ENCODE results near the gene HAPLN1. TPM values are rescaled to one million over a fixed set of nuclear protein-coding genes. Genes with fewer than 3 reads are reported as not detected.
A peak's percentile ranks its signal among the peaks of the same experiment; 100 is the strongest.

HAPLN1 gene
- polyA plus RNA-seq, 1 of the 3 experiments (the other 2 are of a cell fraction): 0.30 TPM

DNA sequence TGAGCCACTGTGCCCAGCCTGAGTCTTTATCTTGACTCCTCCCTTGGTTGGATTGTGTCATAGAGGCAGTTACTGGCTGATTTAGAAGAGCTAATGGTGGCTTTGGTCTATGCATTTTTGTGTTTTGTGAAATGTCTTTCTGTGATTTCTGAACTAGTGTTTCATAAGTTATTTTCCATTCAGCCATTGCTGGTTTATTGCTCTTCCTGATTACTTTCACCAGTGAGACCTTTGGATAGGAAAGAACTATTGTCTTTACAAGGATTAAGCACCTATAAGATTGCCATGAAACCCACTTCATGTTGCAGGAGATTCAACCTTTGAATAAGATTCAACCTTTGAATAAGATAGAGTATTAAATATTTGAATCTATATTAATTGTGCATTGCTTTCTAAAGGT is 8.7 kb upstream of the HAPLN1 start:
- no peaks in the 10 kb centered on the region for H3K9me2 ChIP-seq

DNA sequence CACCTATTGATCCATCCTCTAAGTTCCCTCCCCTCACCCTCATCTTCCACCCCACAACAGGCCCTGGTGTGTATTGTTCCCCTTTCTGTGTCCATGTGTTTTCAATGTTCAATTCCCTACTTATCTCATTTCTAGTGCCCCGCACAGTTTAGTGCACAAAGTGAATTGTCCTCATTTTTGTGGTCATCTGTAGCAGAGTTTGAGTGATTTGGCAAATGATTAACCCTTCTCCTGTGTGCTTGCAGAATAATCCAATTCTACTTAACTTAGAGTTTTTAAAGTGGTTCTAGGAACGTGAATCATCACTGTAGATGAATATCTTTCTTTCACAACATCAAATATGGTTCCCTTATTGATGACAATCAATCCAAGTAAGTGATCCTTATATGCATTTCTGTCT is 6.3 kb upstream of the HAPLN1 start:
- 4% methylated on average over 2 of the region's 2 CpGs for WGBS (ENCODE audit: low lambda C conversion rate)
- Histone ChIP-seq H3K4me3 (ENCODE audit: low read depth in 2 of 2, low read length in 1 of 2) (no peak overlapping the region), H3K9me2 (no peaks in the 10 kb centered on the region), H3K36me3 (replicated peaks in 1 of 2; ENCODE audit: control insufficient read depth in 1 of 2, insufficient read depth in 2 of 2, low read length in 1 of 2) (no peaks in the 10 kb centered on the region), H3K79me2 (ENCODE audit: insufficient read depth) (no peaks in the 10 kb centered on the region), H3K4me2 (no peak overlapping the region), H4K20me1 (ENCODE audit: insufficient read depth) (no peaks in the 10 kb centered on the region), H3K9me3 (no peaks in the 10 kb centered on the region), H3F3A (replicated peaks; ENCODE audit: insufficient read depth) (no peaks in the 10 kb centered on the region), H3K27me3 (ENCODE audit: insufficient read depth) (no peaks in the 10 kb centered on the region), H2AFZ (ENCODE audit: low read depth) (no peak overlapping the region), H3K9ac (no peak overlapping the region), H3K4me1 (ENCODE audit: control insufficient read depth in 1 of 2, insufficient read depth in 2 of 2, low read depth in 1 of 2, low read length in 1 of 2) (peaks cover 9 to 12% of the 10 kb centered on the region in 2 experiments; a peak in 3 of 4 replicates), H3K27ac (ENCODE audit: low read depth in 2 of 2, low read length in 1 of 2) (peak overlapping the region; percentile 4 to 20; a peak in 2 of 4 replicates)
- CTCF ChIA-PET: interaction anchor here (0.9 kb wide), 1 partner anchor 13 kb away, joined by 3 read pairs; no protein-coding TSS in a partner anchor
- POLR2A ChIA-PET: no interaction called here
- DNase-seq: no peak
- TF ChIP-seq POLR2AphosphoS5 (IDR thresholded peaks at IDR 0.05; ENCODE audit: low read depth, low read length): peak; percentile 62
- no peak for TF ChIP-seq RFX5 (IDR thresholded peaks at IDR 0.05; ENCODE audit: low read length)
- peak; percentile 57; the same call in 1 of the 2 replicates for TF ChIP-seq NFIC (IDR thresholded peaks at IDR 0.05; ENCODE audit: borderline replicate concordance)
- TF ChIP-seq, protein P1, sequence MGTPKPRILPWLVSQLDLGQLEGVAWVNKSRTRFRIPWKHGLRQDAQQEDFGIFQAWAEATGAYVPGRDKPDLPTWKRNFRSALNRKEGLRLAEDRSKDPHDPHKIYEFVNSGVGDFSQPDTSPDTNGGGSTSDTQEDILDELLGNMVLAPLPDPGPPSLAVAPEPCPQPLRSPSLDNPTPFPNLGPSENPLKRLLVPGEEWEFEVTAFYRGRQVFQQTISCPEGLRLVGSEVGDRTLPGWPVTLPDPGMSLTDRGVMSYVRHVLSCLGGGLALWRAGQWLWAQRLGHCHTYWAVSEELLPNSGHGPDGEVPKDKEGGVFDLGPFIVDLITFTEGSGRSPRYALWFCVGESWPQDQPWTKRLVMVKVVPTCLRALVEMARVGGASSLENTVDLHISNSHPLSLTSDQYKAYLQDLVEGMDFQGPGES (IDR thresholded peaks at IDR 0.05; ENCODE audit: low read depth, low read length): no peak
- TF ChIP-seq, protein P2, sequence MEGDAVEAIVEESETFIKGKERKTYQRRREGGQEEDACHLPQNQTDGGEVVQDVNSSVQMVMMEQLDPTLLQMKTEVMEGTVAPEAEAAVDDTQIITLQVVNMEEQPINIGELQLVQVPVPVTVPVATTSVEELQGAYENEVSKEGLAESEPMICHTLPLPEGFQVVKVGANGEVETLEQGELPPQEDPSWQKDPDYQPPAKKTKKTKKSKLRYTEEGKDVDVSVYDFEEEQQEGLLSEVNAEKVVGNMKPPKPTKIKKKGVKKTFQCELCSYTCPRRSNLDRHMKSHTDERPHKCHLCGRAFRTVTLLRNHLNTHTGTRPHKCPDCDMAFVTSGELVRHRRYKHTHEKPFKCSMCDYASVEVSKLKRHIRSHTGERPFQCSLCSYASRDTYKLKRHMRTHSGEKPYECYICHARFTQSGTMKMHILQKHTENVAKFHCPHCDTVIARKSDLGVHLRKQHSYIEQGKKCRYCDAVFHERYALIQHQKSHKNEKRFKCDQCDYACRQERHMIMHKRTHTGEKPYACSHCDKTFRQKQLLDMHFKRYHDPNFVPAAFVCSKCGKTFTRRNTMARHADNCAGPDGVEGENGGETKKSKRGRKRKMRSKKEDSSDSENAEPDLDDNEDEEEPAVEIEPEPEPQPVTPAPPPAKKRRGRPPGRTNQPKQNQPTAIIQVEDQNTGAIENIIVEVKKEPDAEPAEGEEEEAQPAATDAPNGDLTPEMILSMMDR (IDR thresholded peaks at IDR 0.05): no peak
- TF ChIP-seq RXRA (IDR thresholded peaks at IDR 0.05; ENCODE audit: borderline replicate concordance, low read depth): peak; percentile 57; the same call in 1 of the 2 replicates
- TF ChIP-seq TCF12 (IDR thresholded peaks at IDR 0.05): peak; percentile 87
- no peak for TF ChIP-seq CHD2 (IDR thresholded peaks at IDR 0.05; ENCODE audit: low read length, partially characterized antibody)
- no peak for TF ChIP-seq TAF1 (IDR thresholded peaks at IDR 0.05; ENCODE audit: borderline replicate concordance, low read depth, low read length)
- TF ChIP-seq NRF1 (IDR thresholded peaks at IDR 0.05; ENCODE audit: low read depth, low read length): no peak
- TF ChIP-seq SMC3 (IDR thresholded peaks at IDR 0.05; ENCODE audit: low read depth, low read length): no peak
- TF ChIP-seq YY1 (IDR thresholded peaks at IDR 0.05; ENCODE audit: low read depth): no peak
- TF ChIP-seq, protein P3, sequence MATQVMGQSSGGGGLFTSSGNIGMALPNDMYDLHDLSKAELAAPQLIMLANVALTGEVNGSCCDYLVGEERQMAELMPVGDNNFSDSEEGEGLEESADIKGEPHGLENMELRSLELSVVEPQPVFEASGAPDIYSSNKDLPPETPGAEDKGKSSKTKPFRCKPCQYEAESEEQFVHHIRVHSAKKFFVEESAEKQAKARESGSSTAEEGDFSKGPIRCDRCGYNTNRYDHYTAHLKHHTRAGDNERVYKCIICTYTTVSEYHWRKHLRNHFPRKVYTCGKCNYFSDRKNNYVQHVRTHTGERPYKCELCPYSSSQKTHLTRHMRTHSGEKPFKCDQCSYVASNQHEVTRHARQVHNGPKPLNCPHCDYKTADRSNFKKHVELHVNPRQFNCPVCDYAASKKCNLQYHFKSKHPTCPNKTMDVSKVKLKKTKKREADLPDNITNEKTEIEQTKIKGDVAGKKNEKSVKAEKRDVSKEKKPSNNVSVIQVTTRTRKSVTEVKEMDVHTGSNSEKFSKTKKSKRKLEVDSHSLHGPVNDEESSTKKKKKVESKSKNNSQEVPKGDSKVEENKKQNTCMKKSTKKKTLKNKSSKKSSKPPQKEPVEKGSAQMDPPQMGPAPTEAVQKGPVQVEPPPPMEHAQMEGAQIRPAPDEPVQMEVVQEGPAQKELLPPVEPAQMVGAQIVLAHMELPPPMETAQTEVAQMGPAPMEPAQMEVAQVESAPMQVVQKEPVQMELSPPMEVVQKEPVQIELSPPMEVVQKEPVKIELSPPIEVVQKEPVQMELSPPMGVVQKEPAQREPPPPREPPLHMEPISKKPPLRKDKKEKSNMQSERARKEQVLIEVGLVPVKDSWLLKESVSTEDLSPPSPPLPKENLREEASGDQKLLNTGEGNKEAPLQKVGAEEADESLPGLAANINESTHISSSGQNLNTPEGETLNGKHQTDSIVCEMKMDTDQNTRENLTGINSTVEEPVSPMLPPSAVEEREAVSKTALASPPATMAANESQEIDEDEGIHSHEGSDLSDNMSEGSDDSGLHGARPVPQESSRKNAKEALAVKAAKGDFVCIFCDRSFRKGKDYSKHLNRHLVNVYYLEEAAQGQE (IDR thresholded peaks at IDR 0.05; ENCODE audit: low read depth, low read length): no peak
- TF ChIP-seq EP300 (IDR thresholded peaks at IDR 0.05; ENCODE audit: borderline replicate concordance in 1 of 2, low read depth in 1 of 2, low read length in 1 of 2): peak; percentile 42 to 82; a peak in 3 of 4 replicates
- TF ChIP-seq JUND (IDR thresholded peaks at IDR 0.05): peak; percentile 77
- TF ChIP-seq, protein P4, sequence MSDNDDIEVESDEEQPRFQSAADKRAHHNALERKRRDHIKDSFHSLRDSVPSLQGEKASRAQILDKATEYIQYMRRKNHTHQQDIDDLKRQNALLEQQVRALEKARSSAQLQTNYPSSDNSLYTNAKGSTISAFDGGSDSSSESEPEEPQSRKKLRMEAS (IDR thresholded peaks at IDR 0.05; ENCODE audit: low read depth): no peak
- TF ChIP-seq EZH2phosphoT487 (IDR thresholded peaks at IDR 0.05; ENCODE audit: borderline replicate concordance, low read depth): no peak
- no peak for TF ChIP-seq RAD21 (IDR thresholded peaks at IDR 0.05; ENCODE audit: low read length)
- TF ChIP-seq MEF2A (IDR thresholded peaks at IDR 0.05; ENCODE audit: borderline replicate concordance, low read depth): no peak

More for the DNA sequence above, 8.7 kb upstream of the HAPLN1 start:
- Histone ChIP-seq H3K79me2 (ENCODE audit: insufficient read depth) (no peaks in the 10 kb centered on the region), H3K27me3 (ENCODE audit: insufficient read depth) (no peaks in the 10 kb centered on the region), H4K20me1 (ENCODE audit: insufficient read depth) (no peaks in the 10 kb centered on the region), H2AFZ (ENCODE audit: low read depth) (no peak overlapping the region), H3K4me1 (ENCODE audit: control insufficient read depth in 1 of 2, insufficient read depth in 2 of 2, low read depth in 1 of 2, low read length in 1 of 2) (peaks cover 5 to 7% of the 10 kb centered on the region in 2 experiments; a peak in 3 of 4 replicates), H3K4me2 (no peak overlapping the region), H3K9me3 (no peaks in the 10 kb centered on the region), H3K36me3 (replicated peaks in 1 of 2; ENCODE audit: control insufficient read depth in 1 of 2, insufficient read depth in 2 of 2, low read length in 1 of 2) (no peaks in the 10 kb centered on the region), H3K9ac (no peak overlapping the region), H3K27ac (ENCODE audit: low read depth in 2 of 2, low read length in 1 of 2) (no peak overlapping the region), H3F3A (replicated peaks; ENCODE audit: insufficient read depth) (no peaks in the 10 kb centered on the region), H3K4me3 (ENCODE audit: low read depth in 2 of 2, low read length in 1 of 2) (no peak overlapping the region)
- TF ChIP-seq NFIC (IDR thresholded peaks at IDR 0.05; ENCODE audit: borderline replicate concordance) (no peak), FOXM1 (IDR thresholded peaks at IDR 0.05; ENCODE audit: low read depth) (no peak), SIN3A (IDR thresholded peaks at IDR 0.05; ENCODE audit: borderline replicate concordance, low read depth, low read length) (no peak)
- TF ChIP-seq, protein P1 (IDR thresholded peaks at IDR 0.05; ENCODE audit: low read depth, low read length): no peak
- ChIA-PET CTCF (no interaction called here), POLR2A (no interaction called here)
- no peak for DNase-seq

All from SK-N-SH (cell line).